ENCODE data around the gene S100A7. TPM values are rescaled to one million over a fixed set of nuclear protein-coding genes. Genes with fewer than 3 reads are reported as not detected.

The S100A7 gene
- total and polyA plus RNA-seq, 9 of the 15 experiments (the other 6 are each of a cell fraction or from before 2014, with no cell fraction given), result not detected

GRCh38 chr1:153434746-153435455 is 25.6 kb downstream of the S100A7 start (continued):
- TF ChIP-seq PKNOX1 (IDR thresholded peaks at IDR 0.05) (no peak; the same call in 1 of the 2 replicates), ZNF79 (CRISPR knock-in tag; IDR thresholded peaks at IDR 0.05; ENCODE audit: low read depth) (no peak), CREBBP (IDR thresholded peaks at IDR 0.05; ENCODE audit: low read depth, low read length) (no peak), TCFL5 (CRISPR knock-in tag; conservative IDR thresholded peaks at IDR 0.05) (no peak), E2F1 (CRISPR knock-in tag; IDR thresholded peaks at IDR 0.05) (no peak), LEF1 (IDR thresholded peaks at IDR 0.05) (no peak), ZNF274 (IDR thresholded peaks at IDR 0.05; ENCODE audit: borderline replicate concordance, low read depth, low read length) (no peak), RBBP5 (IDR thresholded peaks at IDR 0.05; ENCODE audit: borderline replicate concordance, insufficient read depth, low read length, poor library complexity, severe bottlenecking) (no peak), FOSL1 (tag; conservative IDR thresholded peaks at IDR 0.05) (peak; percentile 75), STAT5B (CRISPR knock-in tag; IDR thresholded peaks at IDR 0.05) (no peak), ZNF212 (CRISPR knock-in tag; IDR thresholded peaks at IDR 0.05) (no peak), HMBOX1 (IDR thresholded peaks at IDR 0.05) (no peak), NR1H2 (CRISPR knock-in tag; IDR thresholded peaks at IDR 0.05) (no peak), YBX1 (IDR thresholded peaks at IDR 0.05) (no peak), SRSF9 (IDR thresholded peaks at IDR 0.05; ENCODE audit: borderline replicate concordance, low read depth, low read length) (no peak), CBFA2T3 (IDR thresholded peaks at IDR 0.05) (peak; percentile 79), CCAR2 (IDR thresholded peaks at IDR 0.05; ENCODE audit: low read depth, low read length) (no peak), NONO (IDR thresholded peaks at IDR 0.05; ENCODE audit: low read depth in 2 of 2, low read length in 1 of 2) (no peak), NUFIP1 (IDR thresholded peaks at IDR 0.05; ENCODE audit: partially characterized antibody) (no peak), ZNF696 (CRISPR knock-in tag; conservative IDR thresholded peaks at IDR 0.05) (no peak), SIN3A (IDR thresholded peaks at IDR 0.05; ENCODE audit: borderline replicate concordance in 2 of 2, control insufficient read depth in 1 of 2, low read depth in 2 of 2, low read length in 2 of 2) (no peak), ZSCAN32 (CRISPR knock-in tag; IDR thresholded peaks at IDR 0.05) (no peak), SP2 (IDR thresholded peaks at IDR 0.05; ENCODE audit: extremely low read depth, low read depth, low read length, poor library complexity, severe bottlenecking) (no peak)

All from K562 (cell line).